ENCODE measurements around the gene OSCP1. TPM values are rescaled to one million over a fixed set of nuclear protein-coding genes. Genes with fewer than 3 reads are reported as not detected.

The OSCP1 gene
- total RNA-seq, 1 experiment from 2014 or later, result 5.7 TPM

- Histone ChIP-seq H3K4me1 (ENCODE audit: insufficient read depth, low read length, poor library complexity, severe bottlenecking) (peaks cover 37% of the 10 kb centered on the region), H3K4me3 (ENCODE audit: low read depth, low read length, poor library complexity, severe bottlenecking) (peak within 1 kb of the TSS; percentile 88), H3K9me3 (ENCODE audit: low read depth, low read length, poor library complexity, severe bottlenecking) (no peaks in the 10 kb centered on the region), H3K27ac (ENCODE audit: low read depth, low read length, poor library complexity, severe bottlenecking) (peak within 1 kb of the TSS; percentile 100), H3K27me3 (replicated peaks; ENCODE audit: insufficient read depth, low read depth, low read length, poor library complexity) (no peaks in the 10 kb centered on the region), H3K36me3 (ENCODE audit: insufficient read depth, low read length, poor library complexity, severe bottlenecking) (peaks cover 8% of the 10 kb centered on the region)
- TF ChIP-seq, protein P1, sequence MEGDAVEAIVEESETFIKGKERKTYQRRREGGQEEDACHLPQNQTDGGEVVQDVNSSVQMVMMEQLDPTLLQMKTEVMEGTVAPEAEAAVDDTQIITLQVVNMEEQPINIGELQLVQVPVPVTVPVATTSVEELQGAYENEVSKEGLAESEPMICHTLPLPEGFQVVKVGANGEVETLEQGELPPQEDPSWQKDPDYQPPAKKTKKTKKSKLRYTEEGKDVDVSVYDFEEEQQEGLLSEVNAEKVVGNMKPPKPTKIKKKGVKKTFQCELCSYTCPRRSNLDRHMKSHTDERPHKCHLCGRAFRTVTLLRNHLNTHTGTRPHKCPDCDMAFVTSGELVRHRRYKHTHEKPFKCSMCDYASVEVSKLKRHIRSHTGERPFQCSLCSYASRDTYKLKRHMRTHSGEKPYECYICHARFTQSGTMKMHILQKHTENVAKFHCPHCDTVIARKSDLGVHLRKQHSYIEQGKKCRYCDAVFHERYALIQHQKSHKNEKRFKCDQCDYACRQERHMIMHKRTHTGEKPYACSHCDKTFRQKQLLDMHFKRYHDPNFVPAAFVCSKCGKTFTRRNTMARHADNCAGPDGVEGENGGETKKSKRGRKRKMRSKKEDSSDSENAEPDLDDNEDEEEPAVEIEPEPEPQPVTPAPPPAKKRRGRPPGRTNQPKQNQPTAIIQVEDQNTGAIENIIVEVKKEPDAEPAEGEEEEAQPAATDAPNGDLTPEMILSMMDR (conservative IDR thresholded peaks at IDR 0.05; ENCODE audit: low read depth, low read length), result no peak
- no peak for TF ChIP-seq EZH2 (IDR thresholded peaks at IDR 0.05; ENCODE audit: borderline replicate concordance, low read depth, low read length, poor library complexity, severe bottlenecking)
- intact Hi-C loops (cut with micrococcal nuclease; ENCODE audit: unreplicated experiment), result no loop called here
- POLR2A ChIA-PET (ENCODE audit: low non-redundant PET), result interaction anchor here (0.6 to 2.1 kb wide), 6 partner anchors 12 to 72 kb away, joined by 3 to 16 read pairs (median 4); partner anchors contain the start of genes LSM10 and OSCP1
- CTCF ChIA-PET, result no interaction called here
- peak; percentile 100 for DNase-seq (ENCODE audit: low spot score)
- BruUV-seq (replicated peaks), result no TSS peak
Observed at GRCh38 chr1:36385410-36386264, 64.6 kb downstream of the OSCP1 start, which contains the start of gene STK40. Gene STK40, minus strand, starts transcription at chr1:36385924. Its CDS starts 24,592 bp downstream, at chr1:36361332.

DNA sequence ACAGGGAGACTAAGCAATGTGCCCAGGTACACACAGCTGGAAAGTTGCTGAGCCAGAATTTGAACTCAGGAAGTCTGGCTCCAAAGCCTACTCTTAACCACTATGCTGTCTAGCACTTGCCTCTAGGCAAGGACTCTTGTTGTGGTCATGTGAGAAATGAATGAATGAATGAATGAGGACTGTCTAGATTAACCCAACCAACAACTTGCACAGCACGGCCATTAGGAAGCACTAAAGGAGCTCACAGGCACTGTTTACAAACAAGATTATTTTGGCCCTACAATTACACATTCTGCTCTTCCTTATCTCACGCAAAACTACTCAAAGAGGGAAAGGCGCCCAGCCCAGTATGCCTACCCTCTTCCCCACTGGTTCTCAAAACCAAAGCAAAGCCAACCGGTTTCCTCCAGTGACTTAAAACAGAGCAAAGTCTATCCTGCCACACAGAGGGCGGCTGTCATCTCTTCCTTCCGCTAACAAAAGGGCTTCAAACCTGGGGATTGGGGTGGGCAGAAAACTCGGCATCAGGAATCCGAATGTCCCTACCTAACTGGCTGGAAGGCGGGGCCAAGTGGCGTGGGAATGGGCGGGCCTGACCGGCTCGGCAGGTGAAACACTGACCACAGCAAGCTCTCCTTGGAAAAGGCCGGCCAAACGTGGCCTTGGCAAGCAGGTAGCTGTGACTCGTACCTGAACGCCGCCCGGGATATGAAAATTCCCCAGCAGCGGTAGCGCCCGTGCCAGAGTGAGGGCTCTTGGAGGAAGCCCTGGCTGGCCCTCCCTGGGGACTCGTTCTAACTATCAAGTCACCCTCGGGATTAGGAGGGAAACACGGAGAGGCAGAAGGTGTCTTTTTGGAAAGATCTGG, 65.5 kb downstream of the OSCP1 start:
- intact Hi-C loops (cut with micrococcal nuclease; ENCODE audit: unreplicated experiment), result no loop called here
- H3K4me1 ChIP-seq (ENCODE audit: insufficient read depth, low read length, poor library complexity, severe bottlenecking), result peaks cover 45% of the 10 kb centered on the region
- H3K4me3 ChIP-seq (ENCODE audit: low read depth, low read length, poor library complexity, severe bottlenecking), result peak overlapping the region; percentile 88
- peak overlapping the region; percentile 100 for H3K27ac ChIP-seq (ENCODE audit: low read depth, low read length, poor library complexity, severe bottlenecking)
- TF ChIP-seq, protein P1 (conservative IDR thresholded peaks at IDR 0.05; ENCODE audit: low read depth, low read length), result no peak
- TF ChIP-seq EZH2 (IDR thresholded peaks at IDR 0.05; ENCODE audit: borderline replicate concordance, low read depth, low read length, poor library complexity, severe bottlenecking), result no peak
- ChIA-PET POLR2A (ENCODE audit: low non-redundant PET) (no interaction called here), CTCF (interaction anchor here (0.6 kb wide), 1 partner anchor 103 kb away, joined by 3 read pairs; no protein-coding TSS in a partner anchor)
- no peaks in the 10 kb centered on the region for H3K27me3 ChIP-seq (replicated peaks; ENCODE audit: insufficient read depth, low read depth, low read length, poor library complexity)
- no peaks in the 10 kb centered on the region for H3K9me3 ChIP-seq (ENCODE audit: low read depth, low read length, poor library complexity, severe bottlenecking)
- H3K36me3 ChIP-seq (ENCODE audit: insufficient read depth, low read length, poor library complexity, severe bottlenecking), result peaks cover 1% of the 10 kb centered on the region
- TSS peak; percentile 63 for BruUV-seq (replicated peaks)
- peak; percentile 67 for DNase-seq (ENCODE audit: low spot score)

GRCh38 chr1:36383240-36383639, 67.0 kb downstream of the OSCP1 start:
- intact Hi-C loops (cut with micrococcal nuclease; ENCODE audit: unreplicated experiment), result no loop called here
- Histone ChIP-seq H3K4me1 (ENCODE audit: insufficient read depth, low read length, poor library complexity, severe bottlenecking) (peaks cover 44% of the 10 kb centered on the region), H3K27ac (ENCODE audit: low read depth, low read length, poor library complexity, severe bottlenecking) (no peak overlapping the region), H3K36me3 (ENCODE audit: insufficient read depth, low read length, poor library complexity, severe bottlenecking) (no peaks in the 10 kb centered on the region), H3K4me3 (ENCODE audit: low read depth, low read length, poor library complexity, severe bottlenecking) (no peak overlapping the region), H3K27me3 (replicated peaks; ENCODE audit: insufficient read depth, low read depth, low read length, poor library complexity) (no peaks in the 10 kb centered on the region), H3K9me3 (ENCODE audit: low read depth, low read length, poor library complexity, severe bottlenecking) (no peaks in the 10 kb centered on the region)
- no peak for DNase-seq (ENCODE audit: low spot score)
- ChIA-PET POLR2A (ENCODE audit: low non-redundant PET) (no interaction called here), CTCF (no interaction called here)
- TF ChIP-seq, protein P1 (conservative IDR thresholded peaks at IDR 0.05; ENCODE audit: low read depth, low read length), result no peak
- TF ChIP-seq EZH2 (IDR thresholded peaks at IDR 0.05; ENCODE audit: borderline replicate concordance, low read depth, low read length, poor library complexity, severe bottlenecking), result no peak
- no TSS peak for BruUV-seq (replicated peaks)
